ENCODE data around the gene RNF212B.

The RNF212B gene

DNA sequence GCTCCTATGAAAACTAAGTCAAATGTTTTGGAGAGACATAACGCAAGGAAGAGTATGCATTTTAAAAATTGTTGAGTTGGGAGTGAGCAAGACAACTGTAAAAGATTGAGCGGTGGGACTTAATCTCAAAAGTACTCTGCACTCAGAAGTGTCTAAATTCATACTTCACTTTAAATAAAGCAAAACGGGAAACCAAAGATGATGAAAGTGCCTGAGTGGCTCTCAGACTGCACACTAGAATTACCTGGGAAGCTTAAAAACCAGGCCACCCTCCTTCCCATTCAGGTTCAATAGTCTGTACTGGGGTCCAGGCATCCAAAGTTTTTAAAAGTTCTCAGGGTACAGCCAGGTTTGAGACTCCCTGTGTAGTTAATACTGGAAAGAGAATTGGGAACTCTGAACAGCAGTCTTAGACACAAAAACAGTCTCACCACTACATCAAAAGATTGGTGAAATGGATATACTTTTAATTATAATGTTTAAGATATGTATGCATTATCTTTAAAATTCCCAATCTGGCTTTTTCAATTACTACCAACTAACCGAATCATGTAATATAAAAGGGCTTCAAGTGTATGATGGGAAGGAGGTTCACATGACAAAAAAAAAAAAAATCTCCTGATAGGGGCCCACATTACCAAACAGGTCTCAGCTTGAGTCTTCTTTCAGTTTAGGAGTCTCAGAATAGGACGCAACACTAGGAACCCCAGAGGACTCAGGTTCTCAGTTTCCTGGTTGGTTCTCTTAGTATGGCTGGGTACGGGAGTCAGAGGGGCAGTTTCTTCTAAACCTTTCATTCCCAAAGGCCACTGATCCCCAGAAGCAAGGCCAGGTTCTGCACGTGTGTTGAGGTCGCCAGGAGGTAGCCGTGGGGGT is 47.2 kb downstream of the RNF212B start:
- peak overlapping the region; percentile 90 for H3K4me3 ChIP-seq (ENCODE audit: low read depth, low read length)
- H3K4me1 ChIP-seq (ENCODE audit: control insufficient read depth, insufficient read depth, low read length) = peaks cover 15% of the 10 kb centered on the region
- ChIA-PET CTCF (interaction anchor here (0.6 to 2.2 kb wide), 3 partner anchors 10 to 49 kb away, joined by 3 to 8 read pairs (median 6); no protein-coding TSS in a partner anchor), POLR2A (interaction anchor here (0.7 to 3.1 kb wide), 6 partner anchors 9 to 180 kb away, joined by 5 to 41 read pairs (median 12); partner anchors contain the start of genes BCL2L2, PABPN1 and PPP1R3E)
- no peaks in the 10 kb centered on the region for H3K9me3 ChIP-seq (ENCODE audit: control insufficient read depth, insufficient read depth, low read depth, low read length)
- H3K36me3 ChIP-seq (ENCODE audit: control insufficient read depth in 2 of 2, insufficient read depth in 1 of 2, low read length in 2 of 2) = peaks cover 0 to 3% of the 10 kb centered on the region in 2 experiments; a peak in 1 of 3 replicates
- TF ChIP-seq MYNN (tag by site-specific recombination; IDR thresholded peaks at IDR 0.05; ENCODE audit: borderline replicate concordance) (peak; percentile 80), ZFP69B (tag by site-specific recombination; IDR thresholded peaks at IDR 0.05) (peak; percentile 81; the same call in 1 of the 2 replicates), ZNF335 (tag by site-specific recombination; conservative IDR thresholded peaks at IDR 0.05) (peak; percentile 40), ZNF791 (tag by site-specific recombination; IDR thresholded peaks at IDR 0.05) (no peak), ZNF76 (tag by site-specific recombination; IDR thresholded peaks at IDR 0.05; ENCODE audit: borderline replicate concordance, low read depth) (0 out of 2 replicates have a peak, but pooled peaks have one; percentile 17), ZNF133 (tag by site-specific recombination; IDR thresholded peaks at IDR 0.05) (no peak)
- TF ChIP-seq, protein P1, sequence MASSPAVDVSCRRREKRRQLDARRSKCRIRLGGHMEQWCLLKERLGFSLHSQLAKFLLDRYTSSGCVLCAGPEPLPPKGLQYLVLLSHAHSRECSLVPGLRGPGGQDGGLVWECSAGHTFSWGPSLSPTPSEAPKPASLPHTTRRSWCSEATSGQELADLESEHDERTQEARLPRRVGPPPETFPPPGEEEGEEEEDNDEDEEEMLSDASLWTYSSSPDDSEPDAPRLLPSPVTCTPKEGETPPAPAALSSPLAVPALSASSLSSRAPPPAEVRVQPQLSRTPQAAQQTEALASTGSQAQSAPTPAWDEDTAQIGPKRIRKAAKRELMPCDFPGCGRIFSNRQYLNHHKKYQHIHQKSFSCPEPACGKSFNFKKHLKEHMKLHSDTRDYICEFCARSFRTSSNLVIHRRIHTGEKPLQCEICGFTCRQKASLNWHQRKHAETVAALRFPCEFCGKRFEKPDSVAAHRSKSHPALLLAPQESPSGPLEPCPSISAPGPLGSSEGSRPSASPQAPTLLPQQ (tag by site-specific recombination; IDR thresholded peaks at IDR 0.05) = peak; percentile 91
- H3K27ac ChIP-seq (ENCODE audit: extremely low read depth, low read depth, low read length) = peak overlapping the region; percentile 78; the same call in 1 of the 2 replicates

DNA sequence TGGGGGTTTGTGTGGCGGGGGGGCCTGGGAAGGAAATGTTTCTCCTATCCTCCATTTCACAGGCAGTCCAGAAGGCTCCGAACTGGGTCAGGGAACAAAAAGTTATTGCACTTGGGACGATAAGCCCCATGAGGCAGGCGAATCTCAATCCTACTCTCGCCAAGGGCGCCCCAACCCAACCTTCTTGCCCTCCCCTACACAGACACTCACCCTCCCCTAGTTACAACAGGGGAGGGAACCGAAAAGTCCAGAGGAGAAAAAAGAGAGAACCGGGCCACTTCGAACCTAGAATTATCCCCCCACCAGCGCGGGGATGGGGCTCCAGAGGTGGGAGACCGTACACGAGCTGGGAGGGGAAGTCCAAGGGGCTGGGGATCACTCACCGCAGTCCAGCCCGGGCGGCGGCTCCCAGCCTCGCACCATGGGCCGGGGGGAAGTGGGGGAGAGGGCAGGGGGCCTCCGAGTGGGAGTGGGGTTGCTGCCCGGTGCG is 47.8 kb downstream of the RNF212B start:
- CTCF ChIA-PET = interaction anchor here (0.6 to 2.2 kb wide), 6 partner anchors 9 to 282 kb away, joined by 3 to 8 read pairs (median 6); partner anchors contain the start of gene AP1G2

More for the DNA sequence above, 47.8 kb downstream of the RNF212B start:
- TF ChIP-seq GLIS2 (tag by site-specific recombination; IDR thresholded peaks at IDR 0.05) = peak; percentile 5
- TF ChIP-seq HOXC10 (CRISPR knock-in tag; IDR thresholded peaks at IDR 0.05) = no peak
- TF ChIP-seq ZSCAN5A (tag by site-specific recombination; IDR thresholded peaks at IDR 0.05) = 0 out of 2 replicates have a peak, but pooled peaks have one; percentile 42
- TF ChIP-seq, protein P2, sequence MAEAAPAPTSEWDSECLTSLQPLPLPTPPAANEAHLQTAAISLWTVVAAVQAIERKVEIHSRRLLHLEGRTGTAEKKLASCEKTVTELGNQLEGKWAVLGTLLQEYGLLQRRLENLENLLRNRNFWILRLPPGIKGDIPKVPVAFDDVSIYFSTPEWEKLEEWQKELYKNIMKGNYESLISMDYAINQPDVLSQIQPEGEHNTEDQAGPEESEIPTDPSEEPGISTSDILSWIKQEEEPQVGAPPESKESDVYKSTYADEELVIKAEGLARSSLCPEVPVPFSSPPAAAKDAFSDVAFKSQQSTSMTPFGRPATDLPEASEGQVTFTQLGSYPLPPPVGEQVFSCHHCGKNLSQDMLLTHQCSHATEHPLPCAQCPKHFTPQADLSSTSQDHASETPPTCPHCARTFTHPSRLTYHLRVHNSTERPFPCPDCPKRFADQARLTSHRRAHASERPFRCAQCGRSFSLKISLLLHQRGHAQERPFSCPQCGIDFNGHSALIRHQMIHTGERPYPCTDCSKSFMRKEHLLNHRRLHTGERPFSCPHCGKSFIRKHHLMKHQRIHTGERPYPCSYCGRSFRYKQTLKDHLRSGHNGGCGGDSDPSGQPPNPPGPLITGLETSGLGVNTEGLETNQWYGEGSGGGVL (tag by site-specific recombination; IDR thresholded peaks at IDR 0.05) = peak; percentile 91
- TF ChIP-seq YY1 (tag by site-specific recombination; IDR thresholded peaks at IDR 0.05) = no peak
- no peak for TF ChIP-seq ZNF664 (tag by site-specific recombination; IDR thresholded peaks at IDR 0.05)
- TF ChIP-seq, protein P3, sequence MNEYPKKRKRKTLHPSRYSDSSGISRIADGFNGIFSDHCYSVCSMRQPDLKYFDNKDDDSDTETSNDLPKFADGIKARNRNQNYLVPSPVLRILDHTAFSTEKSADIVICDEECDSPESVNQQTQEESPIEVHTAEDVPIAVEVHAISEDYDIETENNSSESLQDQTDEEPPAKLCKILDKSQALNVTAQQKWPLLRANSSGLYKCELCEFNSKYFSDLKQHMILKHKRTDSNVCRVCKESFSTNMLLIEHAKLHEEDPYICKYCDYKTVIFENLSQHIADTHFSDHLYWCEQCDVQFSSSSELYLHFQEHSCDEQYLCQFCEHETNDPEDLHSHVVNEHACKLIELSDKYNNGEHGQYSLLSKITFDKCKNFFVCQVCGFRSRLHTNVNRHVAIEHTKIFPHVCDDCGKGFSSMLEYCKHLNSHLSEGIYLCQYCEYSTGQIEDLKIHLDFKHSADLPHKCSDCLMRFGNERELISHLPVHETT (tag by site-specific recombination; IDR thresholded peaks at IDR 0.05) = no peak
- no peak for TF ChIP-seq IKZF3 (tag by site-specific recombination; IDR thresholded peaks at IDR 0.05)
- TF ChIP-seq ZNF175 (tag by site-specific recombination; IDR thresholded peaks at IDR 0.05) = no peak
- no peak for TF ChIP-seq MEIS1 (CRISPR knock-in tag; IDR thresholded peaks at IDR 0.05; ENCODE audit: borderline replicate concordance)
- no peak for TF ChIP-seq ZNF48 (tag by site-specific recombination; IDR thresholded peaks at IDR 0.05)
- no peak for TF ChIP-seq ZNF558 (tag by site-specific recombination; IDR thresholded peaks at IDR 0.05)
- no peak for TF ChIP-seq REPIN1 (tag by site-specific recombination; IDR thresholded peaks at IDR 0.05; ENCODE audit: low read depth)
- TF ChIP-seq ZNF391 (tag by site-specific recombination; IDR thresholded peaks at IDR 0.05; ENCODE audit: borderline replicate concordance, low read depth) = peak; percentile 42; the same call in 1 of the 2 replicates
- TF ChIP-seq ZNF24 (tag by site-specific recombination; IDR thresholded peaks at IDR 0.05) = no peak
- no peak for TF ChIP-seq ZNF560 (tag by site-specific recombination; IDR thresholded peaks at IDR 0.05; ENCODE audit: borderline replicate concordance)
- Histone ChIP-seq H3K4me1 (ENCODE audit: control insufficient read depth, insufficient read depth, low read length) (peaks cover 12% of the 10 kb centered on the region), H3K4me3 (ENCODE audit: low read depth, low read length) (peak overlapping the region; percentile 90), H3K9me3 (ENCODE audit: control insufficient read depth, insufficient read depth, low read depth, low read length) (no peaks in the 10 kb centered on the region), H3K27ac (ENCODE audit: extremely low read depth, low read depth, low read length) (peak overlapping the region; percentile 78), H3K36me3 (ENCODE audit: control insufficient read depth in 2 of 2, insufficient read depth in 1 of 2, low read length in 2 of 2) (peaks cover 0 to 3% of the 10 kb centered on the region in 2 experiments; a peak in 1 of 3 replicates)
- POLR2A ChIA-PET = interaction anchor here (0.7 to 3.1 kb wide), 9 partner anchors 9 to 179 kb away, joined by 3 to 41 read pairs (median 8); partner anchors contain the start of genes BCL2L2, PABPN1 and PPP1R3E

All from HEK293 (cell line).